CD4-positive, alpha-beta T cell treated with Interferon alpha-2 for 1 hour (primary cell): ENCODE results near the gene SNAP91.
A peak's percentile ranks its signal among the peaks of the same experiment; 100 is the strongest.
"Not testable (repeated sequence)": the region's sequence is repeated elsewhere in the genome, so short reads cannot be mapped to it uniquely, and the experiment has no call there.

Experiments used
- DNase-seq, 2 donors: peaks; one replicate each; pipeline ENCODE4 v3.0.0-alpha.2; 2020 to 2022

The SNAP91 gene

GRCh38 chr6:83629908-83630307 is 79.0 kb downstream of the SNAP91 start:
- DNase-seq: not testable (repeated sequence)

GRCh38 chr6:83615025-83615999 is 93.6 kb downstream of the SNAP91 start:
- peak in 1 of 2 donors; percentile 11 for DNase-seq

- DNase-seq: no peak
Observed at GRCh38 chr6:83613378-83613777, 95.5 kb downstream of the SNAP91 start.

GRCh38 chr6:83609248-83609647 is 99.7 kb downstream of the SNAP91 start:
- no peak for DNase-seq

GRCh38 chr6:83605517-83605916 is 103.4 kb downstream of the SNAP91 start:
- no peak for DNase-seq

- no peak for DNase-seq
Observed at GRCh38 chr6:83603551-83603950, 105.3 kb downstream of the SNAP91 start.

GRCh38 chr6:83601119-83601518 is 107.8 kb downstream of the SNAP91 start:
- DNase-seq: no peak

- DNase-seq: no peak
Observed at GRCh38 chr6:83600459-83600858, 108.4 kb downstream of the SNAP91 start.

GRCh38 chr6:83597511-83597910 is 111.4 kb downstream of the SNAP91 start:
- no peak for DNase-seq

GRCh38 chr6:83597051-83597450 is 111.8 kb downstream of the SNAP91 start:
- no peak for DNase-seq

GRCh38 chr6:83594941-83595340 is 114.0 kb downstream of the SNAP91 start:
- no peak for DNase-seq

- DNase-seq: no peak
Observed at GRCh38 chr6:83593395-83593785, 115.5 kb downstream of the SNAP91 start.

GRCh38 chr6:83592770-83593394 is 116.0 kb downstream of the SNAP91 start:
- DNase-seq: peak in 1 of 2 donors; percentile 4

- no peak for DNase-seq
Observed at GRCh38 chr6:83590416-83590815, 118.5 kb downstream of the SNAP91 start.

- no peak for DNase-seq
Observed at GRCh38 chr6:83589076-83589475, 119.8 kb downstream of the SNAP91 start.

- no peak for DNase-seq
Observed at GRCh38 chr6:83578057-83578456, 130.8 kb downstream of the SNAP91 start.

GRCh38 chr6:83574783-83575182 is 134.1 kb downstream of the SNAP91 start:
- DNase-seq: no peak

- DNase-seq: not testable (repeated sequence)
Observed at GRCh38 chr6:83571663-83572185, 137.2 kb downstream of the SNAP91 start.

- DNase-seq: no peak
Observed at GRCh38 chr6:83558975-83559374, 149.9 kb downstream of the SNAP91 start.

- no peak for DNase-seq
Observed at GRCh38 chr6:83556871-83557270, 152.0 kb downstream of the SNAP91 start.

- not testable (repeated sequence) for DNase-seq
Observed at GRCh38 chr6:83551748-83552147, 157.2 kb downstream of the SNAP91 start.

- not testable (repeated sequence) for DNase-seq
Observed at GRCh38 chr6:83550482-83550881, 158.4 kb downstream of the SNAP91 start.

GRCh38 chr6:83546636-83547035 is 162.3 kb downstream of the SNAP91 start:
- peak in 1 of 2 donors; percentile 16 for DNase-seq

- no peak for DNase-seq
Observed at GRCh38 chr6:83539678-83540077, 169.2 kb downstream of the SNAP91 start.
